Raji (cell line): ENCODE data around the gene TPH1.

Experiments
- POLR2A ChIP-seq: IDR thresholded peaks from 2 replicates; pipeline ENCODE4 v1.6.1; 2011; ENCODE audit warnings: low read depth, low read length, control low read depth; ENCODE audit not compliant: insufficient read depth

The TPH1 gene

DNA sequence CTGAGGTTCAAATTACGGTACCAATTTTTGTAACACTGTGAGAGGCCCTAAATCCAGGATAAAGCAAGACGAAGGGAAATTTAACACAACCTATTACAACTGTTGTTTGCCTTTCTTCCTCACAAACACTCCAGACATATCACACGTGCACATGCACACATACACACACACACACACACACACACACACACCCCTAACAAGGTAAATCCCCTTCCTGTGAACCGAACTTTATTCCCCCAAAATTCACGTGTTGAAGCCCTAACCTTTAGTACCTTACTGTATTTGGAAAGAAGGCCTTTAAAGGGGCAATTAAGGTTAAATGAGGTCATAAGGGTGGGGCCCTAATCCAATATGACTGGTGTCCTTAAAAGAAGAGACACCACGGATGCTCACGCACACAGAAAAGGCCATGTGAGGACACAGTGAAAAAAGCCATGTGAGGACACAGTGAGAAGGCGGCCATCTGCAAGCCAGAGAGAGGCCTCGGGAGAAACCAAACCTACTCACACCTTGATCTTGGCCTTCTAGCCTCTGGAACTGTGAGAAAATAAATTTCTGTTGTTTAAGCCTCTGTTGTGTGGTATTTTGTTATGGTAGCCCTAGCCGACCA lies 35.0 kb downstream of the TPH1 start:
- TF ChIP-seq POLR2A = no peak

- TF ChIP-seq POLR2A = no peak
Observed at GRCh38 chr11:18010121-18010670, 35.9 kb downstream of the TPH1 start.

DNA sequence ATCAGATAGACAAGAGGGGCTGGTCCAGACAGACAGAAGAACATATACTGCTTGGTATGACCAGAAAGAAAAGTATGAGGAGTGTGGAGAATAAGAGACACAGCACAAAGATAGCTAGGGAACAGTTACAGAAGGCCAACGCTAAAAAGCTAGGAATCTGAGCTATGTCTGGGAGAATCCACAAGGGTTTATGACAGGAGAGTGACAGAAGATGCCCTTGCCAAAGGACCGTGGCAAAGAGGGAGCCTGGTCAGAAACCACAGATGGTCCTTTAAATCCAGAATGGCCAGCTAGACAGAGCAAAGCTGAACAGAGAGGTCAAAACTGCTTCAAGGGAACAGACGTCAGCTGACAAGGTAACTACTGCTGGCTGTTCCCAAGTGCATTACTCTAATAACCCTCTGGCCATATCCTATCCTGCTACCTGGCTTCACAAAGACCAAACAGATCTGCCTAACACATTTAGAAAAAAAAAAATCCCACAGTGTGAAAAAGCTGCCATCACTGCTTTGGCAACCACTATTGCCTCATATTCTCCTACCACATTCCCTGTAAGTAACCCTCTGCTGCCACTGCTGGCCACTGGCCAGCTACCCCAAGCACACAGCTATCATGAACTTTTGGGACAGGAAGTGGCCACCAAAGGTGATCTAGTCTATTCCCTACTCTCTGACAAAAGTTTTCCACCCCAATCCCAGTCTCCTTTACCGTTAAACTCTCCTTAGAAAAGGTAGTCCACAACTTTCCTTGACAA lies 40.5 kb downstream of the TPH1 start:
- TF ChIP-seq POLR2A = no peak

DNA sequence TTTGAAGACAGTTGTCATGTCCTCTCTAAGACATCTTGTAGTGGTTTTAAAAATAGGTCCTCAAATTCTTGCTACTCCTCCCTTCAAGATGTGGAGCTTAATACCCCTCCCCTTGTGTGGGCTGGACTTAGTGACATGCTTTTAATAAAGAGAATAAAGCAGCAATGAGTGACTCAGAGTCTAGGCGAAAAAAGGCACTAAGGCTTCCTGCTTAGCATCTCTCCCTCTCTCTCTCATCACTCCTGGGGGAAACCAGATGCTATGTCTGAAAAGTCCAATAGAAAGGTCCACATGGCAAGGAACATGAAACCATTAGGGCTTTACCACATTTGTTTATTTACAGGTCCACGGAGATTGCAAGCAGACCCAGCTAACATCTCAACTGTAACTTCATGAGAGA lies 44.9 kb downstream of the TPH1 start:
- no peak for TF ChIP-seq POLR2A

DNA sequence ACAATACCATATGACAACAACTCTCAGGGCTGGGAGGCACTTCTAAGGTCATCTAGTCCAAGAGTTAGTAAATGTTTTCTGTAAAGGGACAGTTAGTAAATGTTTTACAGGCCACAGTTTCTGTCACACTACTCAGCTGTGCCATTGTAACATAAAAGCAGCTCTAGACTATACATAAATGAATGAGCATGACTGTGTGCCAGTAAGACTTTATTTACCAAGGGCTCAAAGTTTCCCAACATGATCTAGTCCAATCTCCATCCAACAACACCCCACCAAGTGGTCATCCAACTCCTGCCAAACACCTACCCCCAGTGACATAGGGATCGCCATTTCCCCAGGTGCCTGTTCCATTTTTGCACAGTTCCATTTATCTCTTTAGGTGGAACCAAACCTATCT lies 45.3 kb downstream of the TPH1 start:
- no peak for TF ChIP-seq POLR2A
